ENCODE results near the gene MAFF.

Gene MAFF

DNA sequence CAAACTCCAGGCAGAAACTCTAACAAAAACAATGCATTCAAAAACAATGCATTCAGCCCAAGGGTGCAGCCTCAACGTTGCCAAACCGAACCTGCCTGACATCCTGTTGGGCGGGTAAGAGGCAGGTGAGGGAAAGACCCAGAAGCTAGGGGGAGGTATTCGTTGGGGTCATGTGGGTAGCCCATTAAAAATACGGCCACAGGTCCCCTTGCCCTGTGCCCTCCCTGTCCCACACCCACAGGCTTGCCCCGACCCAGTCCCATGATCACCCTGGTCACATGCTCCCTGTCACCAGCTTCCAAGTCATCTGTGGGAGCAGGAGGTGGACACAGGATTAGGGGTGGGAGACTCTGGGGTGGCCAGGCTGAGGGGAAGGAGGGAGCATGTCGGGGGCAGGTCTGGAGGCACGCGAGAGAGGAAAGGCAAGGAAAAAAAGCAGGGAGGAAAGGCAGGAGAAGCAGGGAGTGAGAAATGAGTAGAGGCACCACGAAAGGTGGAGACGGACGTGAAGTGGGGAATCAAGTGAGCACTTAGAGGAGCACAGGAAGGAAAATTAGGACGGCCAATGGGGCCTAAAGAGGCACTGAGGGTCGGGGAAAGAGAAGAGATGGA lies 20.8 kb upstream of the MAFF start:
- TF ChIP-seq, protein P1, sequence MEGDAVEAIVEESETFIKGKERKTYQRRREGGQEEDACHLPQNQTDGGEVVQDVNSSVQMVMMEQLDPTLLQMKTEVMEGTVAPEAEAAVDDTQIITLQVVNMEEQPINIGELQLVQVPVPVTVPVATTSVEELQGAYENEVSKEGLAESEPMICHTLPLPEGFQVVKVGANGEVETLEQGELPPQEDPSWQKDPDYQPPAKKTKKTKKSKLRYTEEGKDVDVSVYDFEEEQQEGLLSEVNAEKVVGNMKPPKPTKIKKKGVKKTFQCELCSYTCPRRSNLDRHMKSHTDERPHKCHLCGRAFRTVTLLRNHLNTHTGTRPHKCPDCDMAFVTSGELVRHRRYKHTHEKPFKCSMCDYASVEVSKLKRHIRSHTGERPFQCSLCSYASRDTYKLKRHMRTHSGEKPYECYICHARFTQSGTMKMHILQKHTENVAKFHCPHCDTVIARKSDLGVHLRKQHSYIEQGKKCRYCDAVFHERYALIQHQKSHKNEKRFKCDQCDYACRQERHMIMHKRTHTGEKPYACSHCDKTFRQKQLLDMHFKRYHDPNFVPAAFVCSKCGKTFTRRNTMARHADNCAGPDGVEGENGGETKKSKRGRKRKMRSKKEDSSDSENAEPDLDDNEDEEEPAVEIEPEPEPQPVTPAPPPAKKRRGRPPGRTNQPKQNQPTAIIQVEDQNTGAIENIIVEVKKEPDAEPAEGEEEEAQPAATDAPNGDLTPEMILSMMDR (IDR thresholded peaks at IDR 0.05; ENCODE audit: unreplicated experiment in 3 of 3), result no peak
- Mint-ChIP-seq H3K9me3 (no peaks in the 10 kb centered on the region), H3K27ac (peak overlapping the region; percentile 97 to 99 (median 99)), H3K27me3 (ENCODE audit: low read depth) (peaks cover 5% of the 10 kb centered on the region), H3K4me3 (peak overlapping the region; percentile 93 to 96 (median 95)), H3K36me3 (ENCODE audit: low read depth) (no peaks in the 10 kb centered on the region), H3K4me1 (peaks cover 39% of the 10 kb centered on the region)

DNA sequence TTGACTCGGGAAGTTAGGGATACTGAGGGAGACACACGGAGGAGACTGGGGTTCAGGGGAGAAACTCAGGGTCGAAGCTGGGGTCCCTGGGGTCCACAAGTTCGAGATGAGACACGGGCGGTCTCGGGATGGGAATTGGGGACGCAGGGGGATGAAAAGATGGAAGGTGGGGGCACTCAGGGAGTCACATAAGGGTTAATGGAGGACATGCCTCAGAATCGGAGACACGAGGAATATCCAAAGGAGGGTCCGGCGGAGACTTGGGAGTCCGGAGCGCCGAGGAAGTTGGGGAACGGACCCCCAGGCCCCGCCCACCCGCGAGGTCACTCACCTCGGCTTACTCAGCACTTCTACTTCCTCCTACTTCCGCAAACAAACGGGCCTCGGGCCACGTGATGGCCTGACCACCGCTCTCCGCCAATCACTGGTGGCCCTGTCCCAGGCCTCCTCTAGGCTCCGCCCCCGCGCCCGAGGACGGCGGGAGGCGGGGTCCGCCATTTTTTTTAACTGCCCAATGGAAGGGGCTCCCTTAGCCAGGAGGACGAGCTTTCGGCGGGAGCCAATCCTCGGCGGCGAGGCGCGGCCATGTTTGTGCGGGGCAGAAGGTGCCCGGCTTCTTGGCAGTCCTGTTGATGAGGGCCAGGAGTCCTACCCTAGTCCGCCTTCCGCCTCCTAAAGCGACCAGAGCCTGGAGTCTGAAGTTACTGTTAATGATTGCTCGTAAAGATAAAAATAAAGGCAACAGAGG lies 20.2 kb upstream of the MAFF start, which contains the start of gene PLA2G6:
Gene PLA2G6 (minus strand): TSS at position 378 of the 748 bp plus-strand sequence. CDS start 12,404 bp downstream, outside the sequence.
- peaks cover 5% of the 10 kb centered on the region for H3K27me3 Mint-ChIP-seq (ENCODE audit: low read depth)
- H3K4me1 Mint-ChIP-seq, result peaks cover 41% of the 10 kb centered on the region
- H3K27ac Mint-ChIP-seq, result peak within 1 kb of the TSS; percentile 97 to 99 (median 99)
- H3K36me3 Mint-ChIP-seq (ENCODE audit: low read depth), result no peaks in the 10 kb centered on the region
- no peaks in the 10 kb centered on the region for H3K9me3 Mint-ChIP-seq
- TF ChIP-seq, protein P1 (IDR thresholded peaks at IDR 0.05; ENCODE audit: unreplicated experiment in 3 of 3), result no peak
- peak within 1 kb of the TSS; percentile 93 to 96 (median 95) for H3K4me3 Mint-ChIP-seq

DNA sequence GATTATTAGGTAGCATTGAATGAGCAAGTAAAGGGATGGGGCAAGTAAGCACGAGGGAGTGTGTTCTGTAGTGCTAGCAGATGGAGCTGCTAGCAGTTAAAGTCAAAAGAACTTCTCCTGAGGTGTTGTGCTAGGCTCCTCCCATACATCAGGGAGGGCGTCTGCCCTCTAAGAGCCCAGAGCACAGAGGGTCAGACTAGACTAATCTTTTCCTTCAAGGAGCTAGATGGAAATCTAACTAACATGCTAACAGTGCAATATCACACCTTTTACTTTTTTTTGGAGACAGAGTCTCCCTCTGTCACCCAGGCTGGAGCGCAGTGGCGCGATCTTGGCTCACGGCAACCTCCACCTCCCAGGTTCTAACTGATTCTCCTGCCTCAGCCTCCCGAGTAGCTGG lies 17.0 kb upstream of the MAFF start:
- peaks cover 5% of the 10 kb centered on the region for H3K27me3 Mint-ChIP-seq (ENCODE audit: low read depth)
- H3K4me3 Mint-ChIP-seq, result no peak overlapping the region
- no peaks in the 10 kb centered on the region for H3K36me3 Mint-ChIP-seq (ENCODE audit: low read depth)
- peak overlapping the region in 1 of 3 experiments; percentile 51 for H3K27ac Mint-ChIP-seq
- TF ChIP-seq, protein P1 (IDR thresholded peaks at IDR 0.05; ENCODE audit: unreplicated experiment in 3 of 3), result no peak
- H3K4me1 Mint-ChIP-seq, result peaks cover 33% of the 10 kb centered on the region
- no peaks in the 10 kb centered on the region for H3K9me3 Mint-ChIP-seq

DNA sequence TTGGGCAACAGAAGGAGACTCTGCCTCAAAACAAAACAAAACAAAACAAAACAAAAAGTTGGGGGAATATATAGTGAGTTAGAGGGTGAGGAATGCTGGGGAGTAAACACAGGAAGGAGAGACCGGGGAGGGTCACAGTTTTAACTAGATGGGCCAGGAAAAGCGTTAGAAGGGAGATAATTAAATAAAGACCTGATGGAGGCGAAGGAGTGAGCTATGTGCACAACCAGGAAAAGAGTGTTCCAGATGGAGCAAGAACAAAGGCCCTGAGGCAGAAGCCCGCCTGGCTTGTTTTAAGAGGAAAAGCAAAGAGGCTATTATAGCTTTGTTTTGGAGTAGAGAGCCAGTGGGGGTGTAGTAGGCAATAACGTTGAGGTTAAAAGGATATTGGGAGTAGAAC lies 15.4 kb upstream of the MAFF start:
- H3K4me3 Mint-ChIP-seq, result no peak overlapping the region
- TF ChIP-seq, protein P1 (IDR thresholded peaks at IDR 0.05; ENCODE audit: unreplicated experiment in 3 of 3), result no peak
- H3K9me3 Mint-ChIP-seq, result no peaks in the 10 kb centered on the region
- H3K4me1 Mint-ChIP-seq, result peaks cover 16% of the 10 kb centered on the region
- peaks cover 5% of the 10 kb centered on the region for H3K27me3 Mint-ChIP-seq (ENCODE audit: low read depth)
- no peaks in the 10 kb centered on the region for H3K36me3 Mint-ChIP-seq (ENCODE audit: low read depth)
- peak overlapping the region in 2 of 3 experiments; percentile 5 to 15 for H3K27ac Mint-ChIP-seq

DNA sequence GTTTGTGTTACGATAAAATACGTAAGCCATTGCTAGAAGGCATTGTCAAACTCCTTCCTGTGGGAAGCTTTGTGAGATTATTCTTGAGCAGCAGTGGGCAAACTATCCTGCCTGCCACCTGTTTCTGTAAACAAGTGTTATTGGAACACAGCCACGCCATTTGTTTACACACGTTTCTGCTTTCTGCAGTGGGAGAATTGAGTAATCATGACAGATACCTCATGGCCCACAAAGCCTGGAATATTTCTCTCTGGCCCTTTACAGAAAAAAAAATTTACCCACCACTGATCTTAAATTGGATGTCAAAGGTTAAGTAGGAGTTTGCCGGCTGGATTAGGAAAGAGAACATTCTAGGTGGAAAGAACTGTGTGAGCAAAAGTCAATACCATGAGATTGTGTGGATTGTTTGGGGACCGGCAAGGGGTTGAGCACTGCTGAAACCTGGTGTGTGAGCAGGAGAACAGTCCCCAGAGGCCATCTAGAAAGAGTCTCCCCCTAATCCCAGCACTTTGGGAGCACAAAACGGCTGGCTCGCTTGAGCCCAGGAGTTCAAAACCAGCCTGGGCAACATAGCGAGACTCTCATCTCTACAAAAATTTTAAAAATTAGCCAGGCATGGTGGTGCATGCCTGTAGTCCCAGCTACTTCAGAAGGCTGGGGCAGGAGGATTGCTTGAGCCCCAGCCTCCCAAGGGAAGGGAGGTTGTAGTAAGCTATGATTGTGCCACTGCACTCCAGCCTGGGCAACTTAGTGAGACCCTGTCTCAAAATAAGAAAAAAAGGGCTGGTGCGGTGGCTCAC lies 14.2 kb upstream of the MAFF start:
- peak overlapping the region in 2 of 3 experiments; percentile 52 to 76 for H3K27ac Mint-ChIP-seq
- H3K27me3 Mint-ChIP-seq (ENCODE audit: low read depth), result peaks cover 6% of the 10 kb centered on the region
- H3K4me1 Mint-ChIP-seq, result peaks cover 19% of the 10 kb centered on the region
- TF ChIP-seq, protein P1 (IDR thresholded peaks at IDR 0.05; ENCODE audit: unreplicated experiment in 3 of 3), result no peak
- H3K9me3 Mint-ChIP-seq, result no peaks in the 10 kb centered on the region
- H3K36me3 Mint-ChIP-seq (ENCODE audit: low read depth), result no peaks in the 10 kb centered on the region
- H3K4me3 Mint-ChIP-seq, result no peak overlapping the region
